GM19397 (cell line): ENCODE measurements around the gene TMEM181.
"Not testable (repeated sequence)": the region's sequence is repeated elsewhere in the genome, so short reads cannot be mapped to it uniquely, and the experiment has no call there.

Experiments
- ATAC-seq: cut with Tn5 transposase; IDR thresholded peaks from one replicate; pipeline ENCODE4 v1.9.1; 2021; ENCODE audit warnings: mild to moderate bottlenecking, moderate library complexity; ENCODE audit not compliant: unreplicated experiment

Gene TMEM181, protein sequence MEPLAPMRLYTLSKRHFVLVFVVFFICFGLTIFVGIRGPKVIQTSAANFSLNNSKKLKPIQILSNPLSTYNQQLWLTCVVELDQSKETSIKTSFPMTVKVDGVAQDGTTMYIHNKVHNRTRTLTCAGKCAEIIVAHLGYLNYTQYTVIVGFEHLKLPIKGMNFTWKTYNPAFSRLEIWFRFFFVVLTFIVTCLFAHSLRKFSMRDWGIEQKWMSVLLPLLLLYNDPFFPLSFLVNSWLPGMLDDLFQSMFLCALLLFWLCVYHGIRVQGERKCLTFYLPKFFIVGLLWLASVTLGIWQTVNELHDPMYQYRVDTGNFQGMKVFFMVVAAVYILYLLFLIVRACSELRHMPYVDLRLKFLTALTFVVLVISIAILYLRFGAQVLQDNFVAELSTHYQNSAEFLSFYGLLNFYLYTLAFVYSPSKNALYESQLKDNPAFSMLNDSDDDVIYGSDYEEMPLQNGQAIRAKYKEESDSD

DNA sequence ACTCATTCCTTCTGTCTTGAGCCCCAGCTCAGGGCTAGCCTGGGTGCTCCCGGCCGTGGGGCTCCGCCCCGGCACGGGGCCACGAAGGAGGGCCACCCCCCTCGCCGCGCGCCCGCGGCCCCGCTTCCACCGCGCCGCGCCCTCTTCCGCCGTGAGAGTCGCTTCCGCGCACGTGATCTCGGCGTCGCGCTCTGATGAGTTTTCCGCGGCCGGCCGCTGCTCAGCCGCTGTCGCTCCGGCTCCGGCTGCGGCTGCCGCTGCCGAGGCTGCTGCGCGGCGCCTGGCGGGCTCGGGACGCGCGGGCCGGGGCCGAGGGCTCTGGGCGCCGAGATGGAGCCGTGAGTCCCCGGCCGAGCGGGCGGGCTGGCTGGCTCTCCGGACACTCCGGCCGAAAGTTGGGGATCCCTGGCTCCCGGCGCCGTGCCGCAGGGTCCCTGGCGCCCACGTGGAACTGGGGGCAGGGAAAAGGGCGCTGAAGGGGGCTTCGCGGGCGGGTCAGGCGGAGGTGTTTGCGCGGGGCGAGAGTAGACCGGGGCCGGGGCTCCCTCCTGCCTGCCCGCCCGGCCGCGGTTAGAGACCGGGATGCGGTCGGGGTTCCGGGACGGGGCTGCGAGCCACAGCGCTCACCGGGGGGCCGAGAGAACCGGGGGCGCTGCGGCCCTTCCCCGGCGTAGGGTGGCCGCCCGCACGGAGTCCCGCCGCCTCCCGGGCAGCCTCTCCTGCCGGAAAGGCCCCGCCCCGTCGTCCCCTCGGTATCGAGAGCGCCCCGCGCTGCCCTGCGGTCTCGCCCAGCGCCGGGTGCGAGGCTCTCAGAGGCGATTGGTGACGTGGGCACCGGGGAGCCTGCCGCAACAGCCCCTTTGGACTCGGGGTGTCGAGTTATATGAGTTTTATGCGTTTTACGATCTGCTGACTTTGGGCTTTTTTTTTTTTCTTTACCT lies at the start of gene TMEM181:
Gene TMEM181 (plus strand): TSS at position 197 of the 941 bp plus-strand sequence. CDS start 134 bp downstream, at position 331.
- ATAC-seq: peak; percentile 86

DNA sequence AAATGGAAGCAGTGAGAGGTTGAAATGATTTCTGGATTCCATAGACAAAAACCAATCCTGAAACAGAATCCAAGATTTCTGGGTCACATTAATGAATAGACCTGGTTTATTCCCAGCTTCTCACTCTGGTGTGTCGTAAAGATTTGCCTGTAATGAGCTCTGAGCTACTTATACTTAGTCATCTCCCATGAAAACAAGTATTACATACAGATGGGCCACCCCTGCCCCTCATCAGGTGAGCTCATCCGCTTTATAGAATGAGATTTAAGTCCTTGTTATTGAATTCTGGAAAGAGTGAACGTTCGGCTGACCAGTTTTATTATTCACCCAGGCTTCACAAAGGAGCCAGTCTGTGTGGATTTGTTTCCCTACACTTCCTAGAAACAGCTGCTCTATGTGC lies 47.1 kb upstream of the TMEM181 start:
- ATAC-seq: no peak

DNA sequence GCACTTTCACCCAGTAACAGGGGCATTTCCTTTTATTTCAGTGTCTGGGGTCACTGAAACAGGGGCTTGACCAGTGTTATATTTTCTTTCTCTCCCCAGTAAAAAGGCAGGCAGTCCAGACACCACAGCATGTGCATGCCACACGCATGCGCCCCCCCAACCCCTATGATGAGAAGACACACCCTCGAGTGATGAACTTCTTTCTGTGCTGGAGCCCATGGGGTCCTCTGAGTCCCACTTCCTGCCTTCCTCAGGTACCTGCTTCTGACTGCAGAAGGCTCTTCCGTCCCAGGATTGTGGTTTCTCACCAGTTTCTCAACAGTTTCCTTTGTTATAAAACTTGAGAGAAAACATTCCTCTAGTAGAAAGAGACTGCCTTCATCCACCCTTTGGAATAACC lies 45.7 kb upstream of the TMEM181 start:
- no peak for ATAC-seq

DNA sequence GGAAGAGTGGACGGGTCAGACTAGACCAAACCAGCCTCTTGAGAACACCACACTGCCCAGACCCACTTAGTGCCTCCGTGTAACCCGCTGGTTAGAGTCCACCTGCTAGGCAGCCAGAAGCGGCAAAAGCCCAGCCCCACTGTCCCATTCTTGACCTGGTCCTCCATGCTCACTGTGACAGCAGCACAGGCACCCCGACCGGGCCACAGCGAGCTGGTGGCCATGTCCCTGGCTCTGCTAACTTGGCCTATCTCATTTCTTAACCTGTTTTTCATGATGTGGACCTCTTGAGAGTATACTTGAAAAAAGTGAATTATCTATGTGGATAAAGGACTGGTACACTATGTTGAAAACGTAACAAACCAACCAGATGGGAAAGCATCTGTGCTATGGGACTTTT lies 44.9 kb upstream of the TMEM181 start:
- no peak for ATAC-seq

DNA sequence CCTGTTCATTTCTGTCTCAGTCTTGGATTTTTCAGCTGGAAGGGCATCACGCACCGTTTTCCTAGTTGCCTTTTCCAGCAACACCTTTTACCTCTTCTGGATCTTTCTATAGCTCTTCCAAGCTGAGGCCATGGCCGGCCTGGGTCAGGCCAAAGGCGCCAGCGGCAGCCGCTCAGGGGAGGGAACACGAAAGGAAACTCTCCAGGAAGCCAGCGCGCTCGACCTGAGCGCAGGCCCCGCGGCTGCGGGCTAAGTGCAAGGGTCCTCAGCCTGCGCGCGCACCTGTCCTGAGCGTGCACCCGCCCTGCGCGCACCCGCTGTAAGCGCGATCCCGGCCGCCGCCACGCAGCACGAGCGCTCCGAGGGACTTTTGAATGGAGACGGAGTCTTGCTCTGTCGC lies 43.8 kb upstream of the TMEM181 start:
- ATAC-seq: no peak

DNA sequence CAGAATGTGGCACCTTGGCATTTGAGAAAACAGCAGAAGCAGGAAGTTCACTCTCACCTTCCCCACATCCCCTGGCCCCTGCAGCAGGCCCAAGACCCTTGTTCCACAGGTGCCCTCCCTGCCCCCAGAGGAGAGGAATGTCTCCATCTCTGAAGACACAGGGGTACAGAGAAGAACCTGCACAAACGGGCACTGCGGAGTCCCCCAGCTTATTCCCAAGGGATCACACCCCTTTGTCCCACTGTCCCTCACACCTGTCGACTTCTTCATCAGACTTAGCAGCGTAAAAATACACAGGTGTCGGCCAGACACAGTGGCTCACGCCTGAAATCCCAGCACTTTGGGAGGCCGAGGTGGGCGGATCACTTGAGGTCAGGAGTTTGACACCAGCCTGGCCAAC lies 42.9 kb upstream of the TMEM181 start:
- no peak for ATAC-seq

DNA sequence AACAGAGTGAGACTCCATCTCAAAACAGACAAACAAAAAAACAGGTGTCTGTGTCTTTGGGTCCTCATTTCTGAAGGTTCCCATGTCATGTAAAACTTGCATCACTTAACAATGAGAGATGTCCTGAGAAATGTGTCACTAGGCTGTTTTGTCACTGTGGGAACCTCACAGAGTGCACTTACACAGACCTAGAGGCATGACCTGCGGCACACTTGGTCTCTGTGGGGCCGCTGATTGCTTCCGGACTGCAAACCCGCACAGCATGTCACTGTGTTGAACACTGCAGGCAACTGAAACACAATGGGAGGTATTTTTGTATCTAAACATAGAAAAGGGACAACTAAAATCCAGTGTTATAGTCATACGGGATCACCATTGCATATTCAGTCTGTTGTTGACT lies 42.3 kb upstream of the TMEM181 start:
- no peak for ATAC-seq

DNA sequence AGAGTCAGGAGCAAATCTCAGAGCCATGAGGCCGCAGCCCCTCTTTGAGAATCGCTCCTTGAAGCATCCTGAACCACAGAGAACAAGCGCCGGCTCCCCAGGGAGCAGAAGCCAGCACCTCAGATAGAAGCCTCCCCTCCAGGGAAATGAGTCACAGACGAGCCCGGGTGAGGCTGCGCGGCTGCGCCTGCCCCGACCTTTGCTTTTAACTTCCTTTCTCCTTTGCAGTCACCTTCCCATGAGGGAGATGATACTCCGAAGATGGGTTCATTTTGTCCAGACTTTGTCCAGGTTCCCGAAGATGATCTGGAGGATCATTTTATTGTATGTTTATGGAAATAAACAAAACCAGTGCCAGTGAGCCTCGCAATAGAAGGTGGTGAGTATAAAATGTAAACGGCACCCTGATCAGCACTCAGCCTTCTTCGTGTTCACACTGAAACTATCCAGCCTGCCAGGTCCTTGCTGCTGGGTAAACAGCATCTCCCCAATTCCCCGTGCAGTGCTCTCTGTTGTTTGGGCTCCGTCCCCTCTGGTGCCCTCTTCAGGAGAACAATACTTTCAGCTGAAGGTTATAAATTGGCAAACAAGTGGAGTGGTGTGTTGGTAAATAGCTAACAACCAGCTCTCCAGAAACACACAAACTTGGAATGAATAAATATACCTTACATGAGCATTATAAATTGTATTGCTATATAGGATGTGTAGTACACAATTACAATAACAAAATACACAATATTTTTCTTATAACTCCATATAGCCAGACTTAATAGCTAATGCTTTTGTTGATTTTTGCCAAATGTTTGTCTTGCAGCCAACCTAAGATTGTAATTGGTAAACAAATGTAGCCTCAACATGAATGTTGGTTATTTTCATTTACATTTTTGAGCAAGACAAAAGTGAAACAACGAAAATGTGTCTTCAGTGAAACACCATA lies 41.4 kb upstream of the TMEM181 start:
- peak; percentile 72 for ATAC-seq

DNA sequence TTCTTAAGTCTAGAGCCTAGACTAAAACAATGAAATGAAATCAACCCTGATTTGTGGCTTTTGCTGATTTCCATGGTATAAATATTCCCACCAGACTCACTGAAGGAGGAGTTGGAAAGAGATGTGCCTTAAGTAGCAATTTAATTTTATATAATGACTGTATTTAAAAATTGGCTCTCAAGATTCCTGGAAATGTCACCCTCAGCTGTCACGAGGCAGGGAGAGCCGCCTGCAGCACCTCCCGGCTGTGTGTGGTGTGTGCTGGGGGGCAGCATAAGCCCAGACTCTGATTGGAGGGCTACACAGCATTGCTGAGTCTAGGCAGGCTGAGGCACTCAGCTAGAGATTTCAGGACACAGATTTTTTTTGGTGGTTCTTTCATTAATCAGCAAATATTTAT lies 40.6 kb upstream of the TMEM181 start:
- no peak for ATAC-seq

DNA sequence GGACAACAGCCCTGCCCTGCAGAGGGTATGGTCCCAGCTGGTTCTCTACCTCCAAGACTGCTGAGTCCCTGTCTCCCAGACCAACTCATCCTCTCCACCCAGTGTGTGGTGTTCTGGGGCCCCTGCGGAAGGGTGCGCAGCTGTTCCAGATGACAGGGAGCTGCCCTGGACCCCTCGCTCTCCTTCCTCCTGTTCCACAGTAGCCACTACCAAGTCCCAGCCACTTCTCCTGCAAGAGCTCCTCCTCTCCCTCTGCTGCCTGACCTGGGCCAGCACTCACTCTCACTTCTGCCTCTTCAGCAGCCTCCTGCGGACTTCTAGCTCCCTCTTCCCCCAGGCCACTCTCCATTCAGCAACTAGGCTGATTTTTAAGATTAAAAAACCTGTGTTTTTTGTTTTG lies 40.1 kb upstream of the TMEM181 start:
- ATAC-seq: no peak

DNA sequence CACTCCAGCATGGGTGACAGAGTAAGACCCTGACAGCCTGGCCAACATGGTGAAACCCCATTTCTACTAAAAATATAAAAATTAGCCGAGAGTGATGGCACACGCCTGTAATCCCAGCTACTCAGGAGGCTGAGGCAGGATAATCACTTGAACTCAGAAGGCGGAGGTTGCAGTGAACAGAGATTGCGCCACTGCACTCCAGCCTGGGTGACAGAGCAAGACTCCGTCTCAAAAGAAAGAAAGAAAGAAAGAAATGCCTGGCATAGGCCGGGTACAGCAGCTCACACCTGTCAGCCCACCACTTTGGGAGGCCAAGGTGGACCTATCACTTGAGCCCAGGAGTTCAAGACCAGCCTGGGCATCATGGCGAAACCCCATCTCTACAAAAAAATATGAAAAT lies 38.9 kb upstream of the TMEM181 start:
- ATAC-seq: not testable (repeated sequence)

DNA sequence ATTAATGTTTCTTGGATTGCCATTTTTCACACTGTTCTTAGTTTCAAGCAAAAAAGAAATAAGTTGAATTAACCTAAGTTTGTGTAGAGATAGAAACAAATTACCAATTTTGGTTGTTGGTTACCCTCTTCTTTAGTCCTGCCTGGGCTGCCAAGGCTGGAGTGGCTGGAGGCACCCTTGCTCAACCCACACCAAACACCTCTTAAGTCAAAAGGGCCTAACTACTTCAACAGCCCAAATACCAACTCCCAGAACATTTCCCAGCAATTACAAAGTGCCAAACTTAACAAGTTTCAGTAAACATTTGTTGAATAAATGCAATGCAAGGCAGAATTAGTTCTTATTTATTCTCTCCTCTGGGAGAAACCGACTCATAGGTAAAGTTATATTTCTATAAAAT lies 38.1 kb upstream of the TMEM181 start:
- ATAC-seq: no peak

DNA sequence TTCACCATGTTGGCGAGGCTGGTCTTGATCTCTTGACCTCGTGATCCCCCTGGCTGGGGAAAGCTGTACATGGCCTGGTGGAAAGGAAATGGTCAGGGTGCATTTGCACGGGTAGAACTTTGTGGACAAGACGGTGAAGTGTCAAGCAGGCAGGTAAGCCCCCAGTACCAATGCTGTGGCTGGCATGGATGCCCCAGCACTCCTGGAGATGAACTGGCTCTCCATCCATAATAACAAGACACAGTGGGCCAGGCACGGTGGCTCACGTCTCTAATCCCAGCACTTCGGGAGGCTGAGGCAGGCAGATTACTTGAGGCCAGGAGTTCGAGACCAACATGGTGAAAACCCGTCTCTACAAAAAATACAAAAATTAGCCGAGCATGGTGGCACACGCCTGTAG lies 37.3 kb upstream of the TMEM181 start:
- ATAC-seq: no peak

DNA sequence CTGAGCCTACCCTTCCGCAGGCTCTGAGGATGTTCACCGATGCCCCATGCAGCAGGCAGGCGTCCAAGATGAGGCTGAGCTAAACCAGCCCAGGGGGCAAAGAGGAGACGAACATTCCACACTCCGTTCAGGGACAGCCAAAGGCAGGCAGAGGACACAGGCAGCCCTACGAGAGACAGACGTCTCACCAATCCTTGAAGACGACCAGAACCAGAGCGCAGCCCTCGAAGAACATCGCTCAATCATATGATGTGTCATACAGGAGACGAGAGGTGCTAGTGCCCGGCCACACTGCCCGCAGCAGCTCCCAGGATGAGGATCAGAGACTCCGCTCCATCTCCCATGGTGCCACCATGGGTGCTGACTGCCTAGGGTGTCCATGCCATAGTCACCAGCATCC lies 35.6 kb upstream of the TMEM181 start:
- no peak for ATAC-seq

DNA sequence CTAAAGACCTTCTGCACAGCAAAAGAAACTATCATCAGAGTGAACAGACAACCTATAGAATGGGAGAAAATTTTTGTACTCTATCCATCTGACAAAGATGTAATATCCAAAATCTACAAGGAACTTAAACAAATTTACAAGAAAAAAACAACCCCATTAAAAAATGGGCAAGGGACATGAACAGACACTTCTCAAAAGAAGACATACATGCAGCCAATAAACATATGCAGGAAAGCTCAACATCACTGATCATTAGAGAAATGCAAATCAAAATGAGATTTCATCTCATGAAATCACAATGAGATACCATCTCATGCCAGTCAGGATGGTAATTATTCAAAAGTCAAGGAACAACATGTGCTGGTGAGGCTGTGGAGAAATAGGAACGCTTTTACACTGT lies 32.0 kb upstream of the TMEM181 start:
- ATAC-seq: not testable (repeated sequence)

DNA sequence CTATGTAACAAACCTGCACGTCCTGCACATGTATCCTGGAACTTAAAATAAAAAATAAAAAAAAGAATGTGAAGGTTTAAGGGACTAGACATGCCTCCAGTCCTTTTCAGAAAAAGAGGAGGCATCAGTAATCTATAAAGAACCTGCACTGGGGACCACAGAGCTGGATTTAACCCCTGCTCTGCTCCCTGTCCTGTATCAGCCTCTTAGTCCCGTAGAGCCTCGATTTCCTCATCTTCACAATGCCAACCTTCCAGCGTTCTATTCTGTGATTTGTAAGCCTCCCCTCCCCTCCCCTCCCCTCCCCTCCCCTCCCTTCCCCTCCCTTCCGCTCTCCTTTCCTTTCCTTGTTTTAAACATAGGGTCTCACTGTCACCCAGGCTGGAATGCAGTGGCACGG lies 31.1 kb upstream of the TMEM181 start:
- no peak for ATAC-seq

DNA sequence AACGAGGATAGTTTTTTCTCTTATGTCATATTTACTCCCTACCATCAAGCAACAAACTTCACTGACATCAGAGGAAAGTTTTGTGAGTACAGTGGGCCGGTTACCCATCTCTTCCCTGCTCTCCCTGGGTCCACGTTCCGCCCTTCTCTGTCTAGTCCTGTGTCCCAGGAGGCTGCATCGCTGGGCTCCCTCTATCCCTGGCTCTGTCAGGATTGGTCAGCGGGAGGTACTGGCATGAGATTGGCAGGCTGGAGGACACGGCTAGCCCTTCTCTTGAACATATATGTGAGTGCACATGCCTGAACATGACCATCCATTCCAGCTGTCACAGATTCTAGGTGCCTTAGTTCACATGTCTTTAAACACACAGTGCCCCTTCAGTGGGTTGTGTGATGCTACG lies 30.3 kb upstream of the TMEM181 start:
- ATAC-seq: no peak

DNA sequence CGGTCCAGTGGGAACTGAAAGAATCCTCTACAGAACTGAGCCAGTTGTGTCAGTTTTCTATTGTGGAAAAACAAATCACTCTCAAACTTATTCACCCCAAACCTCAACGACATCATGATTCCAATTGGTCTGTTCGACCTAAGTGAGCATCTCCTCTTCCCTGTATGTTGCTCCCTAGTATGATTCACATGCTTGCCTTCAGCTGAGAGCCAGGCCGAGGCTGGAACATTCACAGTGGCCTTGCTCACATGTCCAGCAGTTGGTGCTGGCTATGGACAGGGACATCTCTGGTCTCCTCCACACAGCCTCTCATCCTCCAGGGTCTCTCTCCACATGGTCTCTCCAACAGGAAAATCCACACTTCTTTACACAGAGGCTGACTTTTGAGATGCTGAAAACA lies 28.3 kb upstream of the TMEM181 start:
- ATAC-seq: no peak

DNA sequence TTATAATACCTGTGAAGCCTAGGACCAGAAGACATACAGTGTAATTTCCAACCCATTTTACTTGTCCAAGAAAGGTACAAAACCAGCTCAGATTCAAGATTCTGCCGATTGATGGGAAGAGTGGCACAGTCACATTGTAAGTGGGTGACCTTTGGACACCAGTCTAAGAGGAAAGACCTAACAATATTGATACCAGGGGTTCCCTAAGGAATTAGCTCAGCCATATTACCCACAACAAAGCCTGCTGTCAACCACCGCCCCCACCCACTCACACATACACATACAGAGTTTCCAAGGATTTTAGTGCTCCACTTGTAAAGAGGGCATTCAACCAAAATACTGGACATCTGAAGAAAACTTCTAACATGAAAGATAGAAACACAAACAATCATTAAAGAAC lies 27.9 kb upstream of the TMEM181 start:
- ATAC-seq: no peak

DNA sequence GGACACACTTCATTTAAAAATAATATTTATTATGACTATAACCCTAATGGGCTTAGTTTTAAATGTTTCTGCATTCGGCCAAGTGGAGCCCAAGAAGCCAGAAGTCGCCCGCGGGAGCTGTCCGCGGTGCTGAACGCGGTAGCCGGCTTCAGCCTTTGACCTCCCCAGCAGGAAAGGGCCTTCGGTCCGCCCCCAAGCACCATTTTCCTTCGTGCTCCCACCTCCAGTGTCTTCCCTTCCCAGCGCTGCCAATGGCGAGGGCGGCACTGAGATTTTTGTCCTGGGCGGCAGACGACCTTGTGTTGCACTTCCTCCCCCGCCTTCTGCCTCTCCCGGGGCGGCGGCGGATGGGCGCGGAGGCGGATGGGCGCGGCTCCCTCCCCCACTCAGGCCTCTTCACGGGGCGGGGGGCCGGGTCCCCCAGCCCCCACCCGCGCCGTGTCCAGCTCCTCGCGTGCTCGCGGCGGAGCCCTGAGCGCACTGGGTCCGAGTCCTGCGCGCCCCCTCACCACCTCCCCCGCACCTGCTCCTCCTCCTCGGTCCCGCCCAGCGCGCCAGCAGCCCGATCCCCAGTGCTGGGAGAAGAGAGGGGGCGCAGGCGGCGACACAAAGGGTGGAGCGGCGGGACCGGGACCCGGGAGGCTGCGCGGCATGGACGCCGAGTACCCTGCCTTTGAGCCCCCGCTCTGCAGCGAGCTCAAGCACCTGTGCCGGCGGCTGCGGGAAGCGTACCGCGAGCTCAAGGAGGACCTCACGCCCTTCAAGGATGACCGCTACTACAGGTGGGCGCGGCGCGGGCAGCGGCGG lies 23.6 kb upstream of the TMEM181 start:
- no peak for ATAC-seq
